Kidney capillary endothelial cell (primary cell): ENCODE results near the gene AQP3.
"Not testable (repeated sequence)": the region's sequence is repeated elsewhere in the genome, so short reads cannot be mapped to it uniquely, and the experiment has no call there.

Experiments used
- DNase-seq: peaks from one replicate; pipeline ENCODE4 v3.0.0-alpha.2; 2018; ENCODE audit warnings: low spot score

AQP3 gene

GRCh38 chr9:33446946-33447798 lies at the start of gene AQP3:
Gene AQP3 (minus strand): TSS chr9:33447593. CDS start chr9:33447530, 63 bp downstream.
- DNase-seq: peak; percentile 45

- not testable (repeated sequence) for DNase-seq
These were observed 46.4 kb upstream of the AQP3 start for GRCh38 chr9:33493819-33494218.

GRCh38 chr9:33489066-33489465 lies 41.7 kb upstream of the AQP3 start:
- no peak for DNase-seq

GRCh38 chr9:33485312-33485711 lies 37.9 kb upstream of the AQP3 start:
- DNase-seq: not testable (repeated sequence)

- DNase-seq: no peak
These were observed 33.6 kb upstream of the AQP3 start for GRCh38 chr9:33480976-33481375.

- DNase-seq: no peak
These were observed 32.7 kb upstream of the AQP3 start for GRCh38 chr9:33480106-33480505.

GRCh38 chr9:33476503-33476902 lies 29.1 kb upstream of the AQP3 start:
- DNase-seq: no peak

- DNase-seq: no peak
These were observed 28.0 kb upstream of the AQP3 start for GRCh38 chr9:33475357-33475756.

GRCh38 chr9:33473643-33474352 lies 26.4 kb upstream of the AQP3 start, which contains the start of gene NOL6:
Gene NOL6 (minus strand): TSS chr9:33473924. CDS start chr9:33473842, 82 bp downstream.
- peak; percentile 99 for DNase-seq

GRCh38 chr9:33472881-33473615 lies 25.7 kb upstream of the AQP3 start:
- DNase-seq: no peak

- DNase-seq: no peak
These were observed 24.9 kb upstream of the AQP3 start for GRCh38 chr9:33472171-33472880.

GRCh38 chr9:33471361-33471760 lies 24.0 kb upstream of the AQP3 start:
- DNase-seq: no peak

- DNase-seq: no peak
These were observed 22.5 kb upstream of the AQP3 start for GRCh38 chr9:33469891-33470290.

GRCh38 chr9:33468797-33469621 lies 21.6 kb upstream of the AQP3 start:
- no peak for DNase-seq

GRCh38 chr9:33468215-33468730 lies 20.9 kb upstream of the AQP3 start:
- DNase-seq: no peak

- DNase-seq: no peak
These were observed 20.1 kb upstream of the AQP3 start for GRCh38 chr9:33467526-33467925.

- peak; percentile 48 for DNase-seq
These were observed 19.4 kb upstream of the AQP3 start for GRCh38 chr9:33466565-33467495.

- DNase-seq: no peak
These were observed 18.5 kb upstream of the AQP3 start for GRCh38 chr9:33465596-33466564.
